PFSK-1 (cell line): ENCODE results near the gene GK2.

Experiments
- FOXP2 ChIP-seq: optimal IDR thresholded peaks from 2 replicates; pipeline ENCODE3; 2011; ENCODE audit warnings: borderline replicate concordance, control low read depth, inconsistent platforms; ENCODE audit not compliant: insufficient read depth; ENCODE audit errors: extremely low read length, extremely low read depth
- POLR2AphosphoS5 ChIP-seq: IDR thresholded peaks from 2 replicates; pipeline ENCODE4 v1.6.1; 2012; ENCODE audit warnings: low read depth, mild to moderate bottlenecking, control low read depth, low read length, moderate library complexity
- REST ChIP-seq, 2 experiments: IDR thresholded peaks; 2 replicates each; pipeline versions ENCODE4 v1.6.1 to v1.8.0; 2011 to 2012; ENCODE audit warnings: low read depth in 2 of 2, low read length in 2 of 2, control low read depth in 1 of 2, inconsistent platforms in 1 of 2, mild to moderate bottlenecking in 1 of 2, moderate library complexity in 1 of 2; ENCODE audit not compliant: insufficient read depth in 1 of 2
- SIN3A ChIP-seq: IDR thresholded peaks from 2 replicates; pipeline ENCODE4 v1.6.1; 2012; ENCODE audit warnings: mild to moderate bottlenecking, low read length, moderate library complexity, borderline replicate concordance; ENCODE audit not compliant: insufficient read depth
- TAF1 ChIP-seq: IDR thresholded peaks from 2 replicates; pipeline ENCODE4 v1.6.1; 2012; ENCODE audit warnings: low read length, control low read depth, borderline replicate concordance; ENCODE audit not compliant: insufficient read depth

Gene GK2

GRCh38 chr4:79360006-79360405, 48.0 kb downstream of the GK2 start:
- no peak for TF ChIP-seq SIN3A
- TF ChIP-seq TAF1: no peak
- no peak for TF ChIP-seq FOXP2
- TF ChIP-seq REST (IDR thresholded peaks at IDR 0.05; ENCODE audit: insufficient read depth in 1 of 2, low read depth in 2 of 2, low read length in 2 of 2): no peak
- TF ChIP-seq POLR2AphosphoS5: no peak

GRCh38 chr4:79358438-79358837, 49.6 kb downstream of the GK2 start:
- TF ChIP-seq SIN3A (no peak), POLR2AphosphoS5 (no peak)

GRCh38 chr4:79357365-79357764, 50.7 kb downstream of the GK2 start:
- TF ChIP-seq POLR2AphosphoS5: no peak
- no peak for TF ChIP-seq FOXP2
- no peak for TF ChIP-seq SIN3A
- TF ChIP-seq REST (IDR thresholded peaks at IDR 0.05; ENCODE audit: insufficient read depth in 1 of 2, low read depth in 2 of 2, low read length in 2 of 2): no peak
- TF ChIP-seq TAF1: no peak
